ENCODE data around the gene RBM11. TPM values are rescaled to one million over a fixed set of nuclear protein-coding genes. Genes with fewer than 3 reads are reported as not detected.

Gene RBM11
- total and polyA plus RNA-seq, 7 donors, result 0.10 TPM; not detected in 6

DNA sequence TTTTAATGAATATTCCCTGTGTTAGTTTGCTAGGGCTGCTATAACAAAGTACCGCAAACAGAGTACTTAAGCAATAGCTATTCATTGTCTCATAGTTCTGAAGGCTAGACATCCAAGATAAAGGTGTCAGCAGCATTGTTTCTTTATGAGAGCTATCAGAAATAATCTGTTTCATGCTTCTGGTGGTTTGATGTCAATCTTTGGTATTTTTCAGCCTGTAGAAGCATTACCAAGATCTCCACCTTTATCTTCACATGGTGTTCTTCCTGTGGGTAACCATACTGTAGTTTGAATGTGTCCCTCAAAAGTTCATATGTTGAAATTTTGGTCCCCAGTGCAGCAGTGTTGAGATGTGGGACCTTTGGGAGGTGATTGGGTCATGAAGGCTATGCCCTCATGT, 7.4 kb downstream of the RBM11 start:
- H3K36me3 ChIP-seq (ENCODE audit: insufficient read depth in 1 of 2, low read depth in 1 of 2), result no peaks in the 10 kb centered on the region
- 94 to 100% (median 95%) methylated on average over 1 of the region's 1 CpG for WGBS, 3 donors
- TF ChIP-seq, protein P1, sequence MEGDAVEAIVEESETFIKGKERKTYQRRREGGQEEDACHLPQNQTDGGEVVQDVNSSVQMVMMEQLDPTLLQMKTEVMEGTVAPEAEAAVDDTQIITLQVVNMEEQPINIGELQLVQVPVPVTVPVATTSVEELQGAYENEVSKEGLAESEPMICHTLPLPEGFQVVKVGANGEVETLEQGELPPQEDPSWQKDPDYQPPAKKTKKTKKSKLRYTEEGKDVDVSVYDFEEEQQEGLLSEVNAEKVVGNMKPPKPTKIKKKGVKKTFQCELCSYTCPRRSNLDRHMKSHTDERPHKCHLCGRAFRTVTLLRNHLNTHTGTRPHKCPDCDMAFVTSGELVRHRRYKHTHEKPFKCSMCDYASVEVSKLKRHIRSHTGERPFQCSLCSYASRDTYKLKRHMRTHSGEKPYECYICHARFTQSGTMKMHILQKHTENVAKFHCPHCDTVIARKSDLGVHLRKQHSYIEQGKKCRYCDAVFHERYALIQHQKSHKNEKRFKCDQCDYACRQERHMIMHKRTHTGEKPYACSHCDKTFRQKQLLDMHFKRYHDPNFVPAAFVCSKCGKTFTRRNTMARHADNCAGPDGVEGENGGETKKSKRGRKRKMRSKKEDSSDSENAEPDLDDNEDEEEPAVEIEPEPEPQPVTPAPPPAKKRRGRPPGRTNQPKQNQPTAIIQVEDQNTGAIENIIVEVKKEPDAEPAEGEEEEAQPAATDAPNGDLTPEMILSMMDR (IDR thresholded peaks at IDR 0.05), result no peak
- H3K9me3 ChIP-seq, result no peaks in the 10 kb centered on the region
- no peaks in the 10 kb centered on the region for H3K4me1 ChIP-seq
- DNase-seq (no peak), ATAC-seq (no peak)
- intact Hi-C loops (cut with DNase I), result no loop called here
- no peak overlapping the region for H3K4me3 ChIP-seq
- H3K27ac ChIP-seq, result no peak overlapping the region
- H3K27me3 ChIP-seq (ENCODE audit: insufficient read depth in 3 of 3, low read length in 2 of 3), result peaks cover 0 to 1% (median 0%) of the 10 kb centered on the region in 3 donors

DNA sequence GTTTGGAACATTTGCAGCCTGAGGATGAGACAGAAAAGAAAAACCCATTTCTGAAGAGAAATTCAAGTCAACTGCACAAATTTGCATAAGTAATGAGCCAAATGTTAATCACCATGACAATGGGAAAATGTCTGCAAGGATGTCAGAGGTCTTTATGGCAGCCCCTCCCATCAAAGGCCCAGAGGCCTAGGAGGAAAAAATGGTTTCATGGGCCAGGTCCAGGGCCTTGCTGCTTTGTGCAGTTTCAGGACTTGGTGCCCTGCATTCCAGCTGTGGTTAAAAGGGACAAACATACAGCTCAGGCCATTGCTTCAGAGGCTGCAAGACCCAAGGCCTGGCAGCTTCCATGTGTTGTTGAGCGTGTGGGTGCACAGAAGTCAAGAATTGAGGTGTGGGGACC, 13.4 kb downstream of the RBM11 start:
- intact Hi-C loops (cut with DNase I), result no loop called here
- no peak for ATAC-seq
- H3K4me1 ChIP-seq, result no peaks in the 10 kb centered on the region
- TF ChIP-seq, protein P1 (IDR thresholded peaks at IDR 0.05), result no peak
- WGBS, 3 donors, result 52 to 67% (median 53%) methylated on average over 1 of the region's 1 CpG
- H3K27me3 ChIP-seq (ENCODE audit: insufficient read depth in 3 of 3, low read length in 2 of 3), result peaks cover 0 to 5% (median 1%) of the 10 kb centered on the region in 3 donors
- H3K9me3 ChIP-seq, result peaks cover 2% of the 10 kb centered on the region
- no peak for DNase-seq
- H3K27ac ChIP-seq, result no peak overlapping the region
- no peaks in the 10 kb centered on the region for H3K36me3 ChIP-seq (ENCODE audit: insufficient read depth in 1 of 2, low read depth in 1 of 2)
- H3K4me3 ChIP-seq, result no peak overlapping the region

DNA sequence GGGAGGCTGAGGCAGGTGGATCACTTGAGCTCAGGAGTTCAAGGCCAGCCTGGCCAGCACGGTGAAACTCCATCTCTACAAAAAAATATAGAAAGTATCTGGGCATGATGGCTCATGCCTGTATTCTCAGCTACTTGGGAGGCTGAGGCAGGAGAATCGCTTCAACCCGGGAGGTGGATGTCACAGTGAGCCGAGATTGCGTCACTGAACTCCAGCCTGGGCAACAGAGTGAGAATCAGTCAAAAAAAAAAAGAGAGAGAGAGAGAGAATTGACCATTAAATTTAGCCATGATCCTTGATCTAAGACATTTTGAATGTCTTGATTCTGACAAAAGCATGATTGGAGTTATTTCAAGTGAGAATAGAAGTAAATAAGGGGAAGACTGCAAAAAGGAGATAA, 19.1 kb downstream of the RBM11 start:
- no peaks in the 10 kb centered on the region for H3K9me3 ChIP-seq
- intact Hi-C loops (cut with DNase I), result no loop called here

DNA sequence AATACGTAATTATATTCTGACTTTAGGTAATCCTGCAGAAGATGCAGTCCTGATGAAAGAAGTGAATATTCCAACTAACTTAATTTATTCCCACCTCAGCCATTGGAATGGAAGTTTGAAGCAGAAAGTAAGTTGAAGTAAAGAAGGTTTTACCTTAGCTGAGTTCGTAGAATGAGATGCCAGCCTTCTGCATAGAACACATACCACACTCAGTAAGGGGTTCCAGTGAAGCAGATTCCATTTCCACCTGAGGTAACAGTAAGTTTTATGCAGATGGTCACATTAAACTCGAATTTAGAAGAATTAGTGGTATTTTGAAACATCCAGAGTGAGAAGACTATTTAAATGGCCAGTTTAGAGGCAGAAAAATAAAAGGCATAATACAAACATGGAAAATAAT, 20.2 kb downstream of the RBM11 start:
- no peaks in the 10 kb centered on the region for H3K36me3 ChIP-seq (ENCODE audit: insufficient read depth in 1 of 2, low read depth in 1 of 2)
- ATAC-seq (no peak), DNase-seq (no peak)
- H3K4me3 ChIP-seq, result no peak overlapping the region
- 37 to 53% (median 51%) methylated on average over 3 of the region's 3 CpGs for WGBS, 3 donors
- H3K27me3 ChIP-seq (ENCODE audit: insufficient read depth in 3 of 3, low read length in 2 of 3), result peaks cover 0 to 5% (median 0%) of the 10 kb centered on the region in 3 donors
- no peaks in the 10 kb centered on the region for H3K4me1 ChIP-seq
- intact Hi-C loops (cut with DNase I), result no loop called here
- H3K9me3 ChIP-seq, result no peaks in the 10 kb centered on the region
- TF ChIP-seq, protein P1 (IDR thresholded peaks at IDR 0.05), result no peak
- no peak overlapping the region for H3K27ac ChIP-seq

More for the DNA sequence above, 19.1 kb downstream of the RBM11 start:
- no peaks in the 10 kb centered on the region for H3K36me3 ChIP-seq (ENCODE audit: insufficient read depth in 1 of 2, low read depth in 1 of 2)
- no peak for ATAC-seq
- no peak overlapping the region for H3K4me3 ChIP-seq
- 77 to 87% (median 83%) methylated on average over 5 of the region's 5 CpGs for whole genome bisulfite sequencing, 3 donors
- no peaks in the 10 kb centered on the region for H3K4me1 ChIP-seq
- H3K27me3 ChIP-seq (ENCODE audit: insufficient read depth in 3 of 3, low read length in 2 of 3), result peaks cover 0 to 5% (median 0%) of the 10 kb centered on the region in 3 donors
- DNase-seq, result no peak
- H3K27ac ChIP-seq, result no peak overlapping the region
- TF ChIP-seq, protein P1 (IDR thresholded peaks at IDR 0.05), result no peak

DNA sequence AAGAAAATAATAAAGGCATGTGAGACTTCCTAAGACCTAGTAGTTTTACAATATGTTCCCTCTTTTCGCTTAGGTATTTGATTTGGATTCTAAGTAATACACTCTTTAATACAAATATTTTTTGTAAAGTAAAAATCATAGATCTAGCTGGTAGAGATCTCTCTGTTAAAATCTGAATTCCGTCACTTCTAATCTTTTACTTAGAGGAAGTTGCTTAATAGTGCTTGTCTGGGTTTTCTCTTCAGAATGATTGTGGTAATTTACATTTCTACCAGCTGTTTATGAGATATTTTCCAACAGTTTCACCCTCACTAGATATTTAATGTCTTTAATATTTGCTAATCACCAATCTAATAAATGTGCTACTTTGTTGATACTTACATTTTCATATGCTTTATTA, 23.3 kb downstream of the RBM11 start:
- Histone ChIP-seq H3K36me3 (ENCODE audit: insufficient read depth in 1 of 2, low read depth in 1 of 2) (no peaks in the 10 kb centered on the region), H3K9me3 (no peaks in the 10 kb centered on the region), H3K27me3 (ENCODE audit: insufficient read depth in 3 of 3, low read length in 2 of 3) (peaks cover 0 to under 1% (median 0%) of the 10 kb centered on the region in 3 donors), H3K27ac (no peak overlapping the region), H3K4me3 (no peak overlapping the region), H3K4me1 (no peaks in the 10 kb centered on the region)
- 83 to 92% (median 83%) methylated on average over 2 of the region's 2 CpGs for WGBS, 3 donors
- ATAC-seq (no peak), DNase-seq (no peak)
- TF ChIP-seq, protein P1 (IDR thresholded peaks at IDR 0.05), result no peak
- intact Hi-C loops (cut with DNase I), result no loop called here

Measured in psoas muscle (tissue), 8 donors.